Parathyroid adenoma (tissue), 2 donors: ENCODE results near the gene RRP9.

Source experiments
- H2AFZ ChIP-seq: fragments of 300-600 bp; sonication (generic); one replicate; pipeline ENCODE4 v1.7.0; 2017; ENCODE audit warnings: antibody characterized with exemption, mild to moderate bottlenecking
- H3K27ac ChIP-seq: fragments of 300-600 bp; sonication (generic); one replicate; pipeline ENCODE4 v1.7.0; 2017
- H3K27me3 ChIP-seq: fragments of 300-600 bp; sonication (generic); one replicate; pipeline ENCODE4 v1.7.0; 2017; ENCODE audit warnings: low read length; ENCODE audit not compliant: control insufficient read depth, insufficient read depth
- H3K36me3 ChIP-seq: fragments of 300-600 bp; sonication (generic); one replicate; pipeline ENCODE4 v1.7.0; 2017; ENCODE audit warnings: low read length; ENCODE audit not compliant: control insufficient read depth, insufficient read depth
- H3K4me1 ChIP-seq: fragments of 300-600 bp; sonication (generic); one replicate; pipeline ENCODE4 v1.7.0; 2017; ENCODE audit warnings: control low read depth
- H3K4me2 ChIP-seq: fragments of 300-600 bp; sonication (generic); one replicate; pipeline ENCODE4 v1.7.0; 2017; ENCODE audit warnings: low read length
- H3K4me3 ChIP-seq: fragments of 300-600 bp; sonication (generic); one replicate; pipeline ENCODE4 v1.7.0; 2017; ENCODE audit warnings: low read depth, low read length
- H3K79me2 ChIP-seq: fragments of 300-600 bp; sonication (generic); one replicate; pipeline ENCODE4 v1.7.0; 2017; ENCODE audit warnings: control low read depth
- H3K9ac ChIP-seq: fragments of 300-600 bp; sonication (generic); one replicate; pipeline ENCODE4 v1.7.0; 2017; ENCODE audit warnings: mild to moderate bottlenecking
- H3K9me3 ChIP-seq: fragments of 300-600 bp; sonication (generic); one replicate; pipeline ENCODE4 v1.7.0; 2017; ENCODE audit warnings: low read length; ENCODE audit not compliant: control insufficient read depth
- CTCF ChIP-seq: fragments of 300-600 bp; sonication (generic); IDR thresholded peaks from one replicate; pipeline ENCODE4 v1.7.0; 2017; ENCODE audit warnings: antibody characterized with exemption, mild to moderate bottlenecking
- donor health status: primary hyperparathyroidism.

The RRP9 gene

GRCh38 chr3:51948016-51948580 lies 6.4 kb upstream of the RRP9 start:
- Histone ChIP-seq H3K9me3 (no peaks in the 10 kb centered on the region), H3K79me2 (no peaks in the 10 kb centered on the region), H3K36me3 (no peaks in the 10 kb centered on the region), H3K27me3 (no peaks in the 10 kb centered on the region), H3K4me3 (no peak overlapping the region), H3K4me1 (peaks cover 6% of the 10 kb centered on the region), H3K9ac (no peak overlapping the region), H3K4me2 (no peak overlapping the region), H3K27ac (no peak overlapping the region), H2AFZ (no peak overlapping the region)
- TF ChIP-seq CTCF: no peak

GRCh38 chr3:51947215-51947900 lies 5.7 kb upstream of the RRP9 start:
- Histone ChIP-seq H3K36me3 (no peaks in the 10 kb centered on the region), H3K79me2 (no peaks in the 10 kb centered on the region), H3K4me3 (no peak overlapping the region)

GRCh38 chr3:51946796-51947195 lies 5.1 kb upstream of the RRP9 start:
- Histone ChIP-seq H3K4me3 (no peak overlapping the region), H3K27ac (no peak overlapping the region), H3K36me3 (no peaks in the 10 kb centered on the region), H3K4me2 (no peak overlapping the region), H3K9ac (no peak overlapping the region), H2AFZ (no peak overlapping the region), H3K9me3 (no peaks in the 10 kb centered on the region), H3K79me2 (no peaks in the 10 kb centered on the region), H3K4me1 (peaks cover 12% of the 10 kb centered on the region), H3K27me3 (no peaks in the 10 kb centered on the region)
- no peak for TF ChIP-seq CTCF

More at GRCh38 chr3:51947215-51947900, 5.7 kb upstream of the RRP9 start:
- TF ChIP-seq CTCF: no peak
- H2AFZ ChIP-seq: no peak overlapping the region
- no peak overlapping the region for H3K9ac ChIP-seq
- H3K4me1 ChIP-seq: peaks cover 12% of the 10 kb centered on the region
- no peaks in the 10 kb centered on the region for H3K9me3 ChIP-seq
- H3K27me3 ChIP-seq: no peaks in the 10 kb centered on the region
- no peak overlapping the region for H3K4me2 ChIP-seq
- H3K27ac ChIP-seq: no peak overlapping the region

- H3K36me3 ChIP-seq: no peaks in the 10 kb centered on the region
- peaks cover 12% of the 10 kb centered on the region for H3K4me1 ChIP-seq
- no peaks in the 10 kb centered on the region for H3K9me3 ChIP-seq
- H3K4me2 ChIP-seq: no peak overlapping the region
- no peak overlapping the region for H3K4me3 ChIP-seq
- no peaks in the 10 kb centered on the region for H3K79me2 ChIP-seq
- no peaks in the 10 kb centered on the region for H3K27me3 ChIP-seq
- no peak overlapping the region for H3K9ac ChIP-seq
- no peak overlapping the region for H3K27ac ChIP-seq
- no peak overlapping the region for H2AFZ ChIP-seq
- no peak for TF ChIP-seq CTCF
Observed at GRCh38 chr3:51945926-51946705, 4.4 kb upstream of the RRP9 start.
